Measurements from ENCODE around the gene BAIAP2.

BAIAP2 gene

DNA sequence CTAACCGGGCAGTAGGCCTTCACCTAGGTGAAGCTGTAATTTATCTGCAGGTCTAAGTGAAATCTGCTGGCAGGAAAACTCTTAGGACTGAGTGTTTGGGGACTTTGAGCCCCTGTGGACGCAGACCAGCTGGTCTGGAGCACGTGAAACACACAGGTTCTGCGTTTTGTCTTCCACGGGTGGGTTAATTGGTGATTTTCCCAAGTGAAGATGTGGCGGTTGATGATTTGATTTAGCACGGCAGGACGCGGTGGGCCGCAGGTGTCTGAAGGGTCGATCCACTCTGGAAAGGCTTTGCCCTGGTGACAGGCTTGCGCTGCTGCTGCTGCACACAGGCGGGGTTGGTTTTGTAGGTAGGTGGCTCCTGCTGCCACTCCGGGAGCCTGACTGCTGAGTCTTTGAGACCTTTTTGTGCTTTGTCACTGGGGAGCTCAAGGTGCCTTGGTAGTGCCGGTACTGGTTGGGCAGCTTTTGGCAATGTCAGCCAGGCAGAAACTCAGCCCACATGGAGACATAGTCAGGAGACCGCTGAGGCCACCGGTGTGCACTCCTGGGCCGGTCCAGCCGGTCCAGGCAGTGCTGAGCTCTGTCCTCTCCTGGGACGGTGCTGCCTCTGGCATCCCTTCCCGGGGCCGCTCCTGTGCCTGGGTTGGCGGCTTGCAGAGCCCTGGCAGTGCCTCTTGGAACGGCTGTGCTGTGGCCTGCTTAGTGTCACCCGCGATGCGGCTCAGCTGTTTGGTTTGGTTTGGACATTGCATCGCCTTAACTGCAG is 2.3 kb downstream of the BAIAP2 start:
- H3K36me3 ChIP-seq = peaks cover 58% of the 10 kb centered on the region
- peak overlapping the region; percentile 58; the same call in 1 of the 2 replicates for H3K4me3 ChIP-seq (ENCODE audit: low read depth, low read length)
- no peaks in the 10 kb centered on the region for H3K27me3 ChIP-seq (ENCODE audit: insufficient read depth, low read depth, severe bottlenecking)
- no peak overlapping the region for H3K27ac ChIP-seq
- H3K9me3 ChIP-seq (ENCODE audit: severe bottlenecking) = no peaks in the 10 kb centered on the region
- TF ChIP-seq, protein P1, sequence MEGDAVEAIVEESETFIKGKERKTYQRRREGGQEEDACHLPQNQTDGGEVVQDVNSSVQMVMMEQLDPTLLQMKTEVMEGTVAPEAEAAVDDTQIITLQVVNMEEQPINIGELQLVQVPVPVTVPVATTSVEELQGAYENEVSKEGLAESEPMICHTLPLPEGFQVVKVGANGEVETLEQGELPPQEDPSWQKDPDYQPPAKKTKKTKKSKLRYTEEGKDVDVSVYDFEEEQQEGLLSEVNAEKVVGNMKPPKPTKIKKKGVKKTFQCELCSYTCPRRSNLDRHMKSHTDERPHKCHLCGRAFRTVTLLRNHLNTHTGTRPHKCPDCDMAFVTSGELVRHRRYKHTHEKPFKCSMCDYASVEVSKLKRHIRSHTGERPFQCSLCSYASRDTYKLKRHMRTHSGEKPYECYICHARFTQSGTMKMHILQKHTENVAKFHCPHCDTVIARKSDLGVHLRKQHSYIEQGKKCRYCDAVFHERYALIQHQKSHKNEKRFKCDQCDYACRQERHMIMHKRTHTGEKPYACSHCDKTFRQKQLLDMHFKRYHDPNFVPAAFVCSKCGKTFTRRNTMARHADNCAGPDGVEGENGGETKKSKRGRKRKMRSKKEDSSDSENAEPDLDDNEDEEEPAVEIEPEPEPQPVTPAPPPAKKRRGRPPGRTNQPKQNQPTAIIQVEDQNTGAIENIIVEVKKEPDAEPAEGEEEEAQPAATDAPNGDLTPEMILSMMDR (IDR thresholded peaks at IDR 0.05; ENCODE audit: low read depth, low read length) = no peak
- DNase-seq = no peak

DNA sequence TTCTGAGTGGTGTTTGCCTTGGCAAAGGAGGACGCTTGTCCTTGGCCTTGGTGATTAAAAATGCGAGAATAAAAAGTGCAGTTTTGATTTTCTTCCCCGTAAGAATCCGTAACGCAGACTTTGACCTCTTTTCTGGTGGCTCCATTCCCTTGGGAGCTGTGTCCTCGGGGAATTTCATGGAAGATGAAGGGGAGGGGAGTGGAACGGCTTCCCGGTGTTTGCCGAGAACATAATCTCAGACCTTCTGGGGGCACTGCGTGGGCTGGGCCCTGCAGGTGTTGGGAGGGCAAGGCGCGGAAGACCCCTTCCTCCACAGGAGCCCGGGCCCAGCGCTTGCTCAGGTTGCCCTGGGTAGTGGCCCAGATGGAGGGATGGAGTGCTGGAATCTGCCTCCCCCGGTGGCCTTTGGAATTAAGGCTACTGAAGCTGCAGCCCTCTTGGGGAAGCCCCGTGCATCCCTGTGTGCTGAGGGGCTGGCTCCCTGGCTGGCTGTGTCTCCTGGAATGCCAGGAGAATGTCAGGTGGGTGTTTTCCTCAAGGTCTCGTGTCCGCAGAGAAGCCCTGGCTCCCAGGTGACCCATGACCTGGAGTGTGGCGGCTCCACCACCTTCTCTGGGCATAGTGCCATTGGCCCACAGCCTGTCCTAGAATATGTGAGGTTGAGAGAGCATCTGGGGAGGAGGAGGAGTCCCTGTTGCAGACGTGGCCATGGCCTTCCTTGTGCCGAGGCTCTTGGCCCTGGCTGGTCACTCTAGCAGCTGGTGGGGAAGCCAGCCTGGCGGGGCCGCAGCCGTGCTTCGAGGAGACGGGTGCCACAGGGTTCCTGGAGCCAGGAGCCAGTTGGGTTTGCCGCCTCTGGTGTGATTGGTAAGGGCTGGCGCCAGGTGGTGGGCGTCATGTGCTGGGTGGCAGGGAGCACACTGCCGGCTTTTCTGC is 3.1 kb downstream of the BAIAP2 start:
- TF ChIP-seq, protein P1 (IDR thresholded peaks at IDR 0.05; ENCODE audit: low read depth, low read length) = no peak
- Histone ChIP-seq H3K4me3 (ENCODE audit: low read depth, low read length) (no peak overlapping the region), H3K27me3 (ENCODE audit: insufficient read depth, low read depth, severe bottlenecking) (no peaks in the 10 kb centered on the region), H3K9me3 (ENCODE audit: severe bottlenecking) (no peaks in the 10 kb centered on the region), H3K36me3 (peaks cover 50% of the 10 kb centered on the region), H3K27ac (no peak overlapping the region; the same call in 1 of the 2 replicates)
- no peak for DNase-seq

DNA sequence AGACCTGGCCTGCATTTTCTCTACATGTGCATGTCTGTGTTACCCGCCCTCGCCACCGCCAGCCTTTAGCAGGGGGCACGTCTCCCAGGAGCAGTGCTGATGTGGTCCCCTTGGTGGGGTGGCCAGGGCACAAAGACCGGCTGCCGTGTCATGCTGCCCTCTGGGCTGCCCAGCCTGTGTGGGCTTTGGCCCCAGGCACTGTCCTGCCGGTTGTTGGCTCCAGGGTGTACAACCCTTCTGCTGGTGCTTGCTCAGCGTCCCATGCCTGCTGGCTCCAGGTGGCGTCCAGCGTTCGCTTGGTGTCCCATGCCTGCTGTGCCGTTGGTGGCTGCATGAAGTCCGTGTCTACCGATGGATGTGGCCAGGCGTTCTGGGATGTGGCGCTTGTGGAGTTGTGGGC is 4.1 kb downstream of the BAIAP2 start:
- TF ChIP-seq, protein P1 (IDR thresholded peaks at IDR 0.05; ENCODE audit: low read depth, low read length) = no peak
- H3K27ac ChIP-seq = no peak overlapping the region

DNA sequence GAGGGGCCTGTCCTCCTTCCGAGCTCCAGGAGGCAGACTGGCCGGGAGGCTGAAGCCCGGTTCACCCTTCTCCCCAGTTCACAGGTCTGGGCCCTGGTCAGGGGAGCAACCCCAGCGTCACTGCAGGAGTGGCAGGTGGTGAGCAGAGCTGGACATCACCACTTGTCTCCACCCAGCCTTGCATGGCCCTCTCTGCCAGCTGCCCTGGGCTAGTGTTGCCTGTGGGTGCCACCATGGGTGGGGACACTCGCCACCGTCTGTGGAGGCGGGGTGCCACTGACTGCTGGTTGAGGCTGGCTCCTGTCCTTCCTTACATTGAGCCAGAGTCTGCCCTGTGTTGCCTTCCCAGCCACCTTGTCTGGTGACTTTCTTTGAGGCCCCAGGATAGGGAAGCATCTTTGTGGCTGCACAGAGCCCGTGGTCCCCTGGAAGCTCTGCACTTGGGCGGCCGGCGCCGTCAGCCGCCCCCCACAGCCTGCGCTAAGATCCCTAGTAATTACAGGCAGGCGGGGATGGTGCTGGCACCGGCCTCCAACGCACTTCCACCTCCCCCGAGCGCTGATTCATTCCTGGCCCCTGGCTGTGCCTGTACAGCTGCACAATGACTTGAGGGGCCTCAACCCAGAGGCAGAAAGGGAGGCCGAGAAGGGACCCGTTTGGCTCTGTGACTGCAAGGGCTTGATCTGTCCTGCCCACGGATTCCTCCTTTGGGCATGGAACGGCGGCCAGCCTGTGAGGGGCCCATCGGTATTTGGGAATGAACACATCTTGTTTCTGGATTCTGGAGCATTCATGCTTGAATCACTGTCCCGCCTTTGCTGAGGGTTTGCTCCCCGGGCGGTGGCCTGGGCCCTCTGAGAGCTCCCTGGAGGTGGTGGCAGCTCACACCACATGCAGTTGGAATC is 5.2 kb downstream of the BAIAP2 start:
- no peaks in the 10 kb centered on the region for H3K27me3 ChIP-seq (ENCODE audit: insufficient read depth, low read depth, severe bottlenecking)
- H3K27ac ChIP-seq = peak overlapping the region; percentile 0; the same call in 1 of the 2 replicates
- TF ChIP-seq, protein P1 (IDR thresholded peaks at IDR 0.05; ENCODE audit: low read depth, low read length) = no peak
- DNase-seq = no peak
- H3K9me3 ChIP-seq (ENCODE audit: severe bottlenecking) = no peaks in the 10 kb centered on the region
- H3K36me3 ChIP-seq = peaks cover 67% of the 10 kb centered on the region
- no peak overlapping the region for H3K4me3 ChIP-seq (ENCODE audit: low read depth, low read length)

More for the DNA sequence above, 4.1 kb downstream of the BAIAP2 start:
- Histone ChIP-seq H3K27me3 (ENCODE audit: insufficient read depth, low read depth, severe bottlenecking) (no peaks in the 10 kb centered on the region), H3K4me3 (ENCODE audit: low read depth, low read length) (no peak overlapping the region), H3K9me3 (ENCODE audit: severe bottlenecking) (no peaks in the 10 kb centered on the region), H3K36me3 (peaks cover 57% of the 10 kb centered on the region)
- DNase-seq = no peak

DNA sequence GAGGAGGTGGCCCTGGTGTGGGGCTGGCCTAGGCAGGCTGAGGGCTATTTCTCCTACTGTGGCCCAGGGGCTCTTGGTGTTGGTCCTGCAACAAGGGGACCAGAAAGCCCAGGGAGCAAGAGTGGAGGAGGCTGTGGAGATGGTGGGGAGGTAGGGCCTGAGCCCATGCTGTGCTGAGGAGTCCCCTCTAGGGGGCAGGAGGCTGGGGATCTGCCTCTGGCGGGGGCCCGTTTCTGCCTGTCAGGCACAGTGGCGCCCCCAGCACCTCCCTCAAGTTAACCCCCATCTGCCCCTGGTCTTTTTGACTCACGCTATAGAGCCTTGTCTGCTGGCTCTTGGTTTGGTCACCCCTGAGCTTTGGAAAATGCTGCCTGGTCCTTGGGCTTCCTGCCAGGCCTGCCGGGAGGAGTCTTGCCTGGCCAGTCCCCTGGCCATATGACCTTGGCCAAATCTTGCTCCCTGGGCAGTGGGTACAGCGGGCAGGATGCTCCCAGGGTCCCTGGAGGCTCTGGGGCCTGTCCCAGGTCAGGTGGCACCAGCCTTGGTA is 5.9 kb downstream of the BAIAP2 start:
- Histone ChIP-seq H3K27ac (no peak overlapping the region; the same call in 1 of the 2 replicates), H3K27me3 (ENCODE audit: insufficient read depth, low read depth, severe bottlenecking) (no peaks in the 10 kb centered on the region), H3K9me3 (ENCODE audit: severe bottlenecking) (no peaks in the 10 kb centered on the region), H3K36me3 (peaks cover 75% of the 10 kb centered on the region), H3K4me3 (ENCODE audit: low read depth, low read length) (no peak overlapping the region)
- TF ChIP-seq, protein P1 (IDR thresholded peaks at IDR 0.05; ENCODE audit: low read depth, low read length) = peak; percentile 98
- DNase-seq = peak; percentile 79

Measured in WERI-Rb-1 (cell line).